HEK293 (cell line): ENCODE data around the gene PLEKHJ1.

ENCODE experiments used
- CTCF ChIP-seq: fragments of 450-650 bp; formaldehyde crosslinking; IDR thresholded peaks from 2 replicates; pipeline ENCODE4 v1.5.1; 2016; ENCODE audit warnings: missing biosample characterization, missing genetic modification characterization
- REST ChIP-seq: fragments of 450-650 bp; formaldehyde crosslinking; IDR thresholded peaks from 2 replicates; pipeline ENCODE4 v1.5.1; 2016; ENCODE audit warnings: missing biosample characterization, missing genetic modification characterization
- YY1 ChIP-seq: fragments of 450-650 bp; formaldehyde crosslinking; IDR thresholded peaks from 2 replicates; pipeline ENCODE4 v1.5.1; 2018; ENCODE audit warnings: missing biosample characterization, missing genetic modification characterization
- ZBTB26 ChIP-seq: fragments of 450-650 bp; formaldehyde crosslinking; optimal IDR thresholded peaks from 2 replicates; pipeline ENCODE3; 2016; ENCODE audit warnings: missing biosample characterization, mild to moderate bottlenecking, missing genetic modification characterization
- ZBTB6 ChIP-seq: fragments of 450-650 bp; formaldehyde crosslinking; IDR thresholded peaks from 2 replicates; pipeline ENCODE4 v1.5.1; 2017; ENCODE audit warnings: missing biosample characterization, missing genetic modification characterization
- ZNF10 ChIP-seq: fragments of 450-650 bp; formaldehyde crosslinking; IDR thresholded peaks from 2 replicates; pipeline ENCODE4 v1.5.1; 2017; ENCODE audit warnings: missing biosample characterization, missing genetic modification characterization
- ZNF16 ChIP-seq: fragments of 450-650 bp; formaldehyde crosslinking; IDR thresholded peaks from 2 replicates; pipeline ENCODE4 v1.5.1; 2016; ENCODE audit warnings: low read depth, missing biosample characterization, missing genetic modification characterization
- ZNF223 ChIP-seq: fragments of 450-650 bp; formaldehyde crosslinking; IDR thresholded peaks from 2 replicates; pipeline ENCODE4 v1.5.1; 2016; ENCODE audit warnings: missing biosample characterization, missing genetic modification characterization
- ZNF37A ChIP-seq: fragments of 450-650 bp; IDR thresholded peaks from 2 replicates; pipeline ENCODE4 v1.5.1; 2018; ENCODE audit warnings: missing biosample characterization, missing genetic modification characterization
- ZNF501 ChIP-seq: fragments of 450-650 bp; formaldehyde crosslinking; IDR thresholded peaks from 2 replicates; pipeline ENCODE4 v1.5.1; 2016; ENCODE audit warnings: missing biosample characterization, missing genetic modification characterization

- TF ChIP-seq ZNF501 (tag by site-specific recombination) = no peak
- no peak for TF ChIP-seq ZNF223
- TF ChIP-seq ZNF37A (tag by site-specific recombination) = no peak
- TF ChIP-seq YY1 = no peak
- TF ChIP-seq CTCF (tag by site-specific recombination) = no peak
- no peak for TF ChIP-seq ZNF10 (tag by site-specific recombination)
- TF ChIP-seq ZBTB26 (tag by site-specific recombination) = no peak
- TF ChIP-seq REST (tag by site-specific recombination) = no peak
- no peak for TF ChIP-seq ZNF16
- TF ChIP-seq ZBTB6 (tag by site-specific recombination) = no peak
These were observed 19.1 kb upstream of the PLEKHJ1 start for GRCh38 chr19:2255112-2255845.
